Nephron progenitor cell (in vitro differentiated cells): ENCODE measurements around the gene FAM180B.

ENCODE experiments used
- DNase-seq: peaks from one replicate; pipeline ENCODE4 v3.0.0; 2021
- H3K27ac Mint-ChIP-seq: 2 replicates; pipeline ENCODE4 v1.8.0; 2021; ENCODE audit warnings: mild to moderate bottlenecking, moderate library complexity, mixed read lengths
- H3K27me3 Mint-ChIP-seq: 2 replicates; pipeline ENCODE4 v1.8.0; 2021; ENCODE audit warnings: mild to moderate bottlenecking, low read depth, mixed read lengths; ENCODE audit not compliant: poor library complexity
- H3K36me3 Mint-ChIP-seq: 2 replicates; pipeline ENCODE4 v1.8.0; 2021; ENCODE audit warnings: low read depth, mixed read lengths
- H3K4me1 Mint-ChIP-seq: 2 replicates; pipeline ENCODE4 v1.8.0; 2021; ENCODE audit warnings: mixed read lengths
- H3K4me3 Mint-ChIP-seq: 2 replicates; pipeline ENCODE4 v1.8.0; 2021; ENCODE audit warnings: mild to moderate bottlenecking, moderate library complexity, mixed read lengths
- H3K9me3 Mint-ChIP-seq: 2 replicates; pipeline ENCODE4 v1.8.0; 2021; ENCODE audit warnings: mild to moderate bottlenecking, moderate library complexity, mixed read lengths
- TF ChIP-seq, protein P1 (sequence below): fragments of 200-600 bp; sonication (generic); IDR thresholded peaks from 2 replicates; pipeline ENCODE4 v1.5.0; 2021; ENCODE audit warnings: antibody characterized with exemption

FAM180B gene

DNA sequence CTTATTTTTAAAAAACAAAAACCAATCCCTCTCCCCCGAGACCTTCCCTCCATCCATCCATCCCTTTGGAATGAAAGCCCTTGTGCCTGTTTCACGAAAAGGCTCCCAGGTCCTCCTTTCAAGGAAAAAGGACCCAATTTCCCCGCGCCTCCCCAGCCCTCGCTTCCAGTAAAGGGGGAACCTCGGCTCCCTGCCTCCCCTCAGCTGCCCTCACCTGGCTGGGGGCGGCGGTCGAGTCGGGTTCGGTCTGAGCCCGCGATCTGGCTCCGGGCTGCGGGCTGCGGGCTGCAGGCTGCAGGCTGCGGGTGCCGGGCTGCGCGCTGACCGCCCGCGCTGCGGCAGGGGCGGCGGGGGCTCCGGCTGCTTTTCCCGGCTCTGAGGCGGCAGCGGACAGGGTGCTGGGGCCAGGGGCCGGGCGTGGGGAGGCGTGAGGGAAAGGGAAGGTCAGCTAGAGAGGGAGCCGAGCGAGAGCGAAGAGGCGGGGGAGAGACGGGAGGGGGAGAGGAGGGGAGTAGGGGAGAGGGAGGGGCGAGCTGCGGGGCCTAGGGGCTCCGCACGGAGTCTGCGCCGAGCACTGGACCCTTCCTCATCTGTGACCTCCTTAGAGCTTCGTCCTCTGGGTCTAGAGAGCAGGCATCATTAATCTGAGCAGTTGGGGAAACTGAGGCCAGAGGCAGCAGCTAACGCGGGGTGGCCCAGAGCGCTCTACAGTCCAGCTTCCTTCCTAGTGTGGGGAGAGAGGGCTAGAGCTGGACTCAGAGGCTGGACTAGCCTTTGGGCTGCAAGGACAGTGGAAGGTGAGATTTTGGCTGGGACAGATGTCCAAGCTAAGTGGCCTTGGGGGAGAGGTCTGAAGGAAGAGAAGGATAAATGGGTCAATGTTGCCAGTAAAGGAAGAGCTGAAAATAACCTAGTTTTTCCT, 7.7 kb downstream of the FAM180B start, which contains the start of gene C1QTNF4:
Gene C1QTNF4 (minus strand): TSS at position 478 of the 922 bp plus-strand sequence. CDS start 3,601 bp downstream, outside the sequence.
- Mint-ChIP-seq H3K27ac (peak within 1 kb of the TSS; percentile 85), H3K27me3 (peaks cover 24% of the 10 kb centered on the region), H3K9me3 (no peaks in the 10 kb centered on the region), H3K4me3 (peak within 1 kb of the TSS; percentile 92), H3K4me1 (peaks cover 55% of the 10 kb centered on the region), H3K36me3 (peaks cover 1% of the 10 kb centered on the region)
- TF ChIP-seq, protein P1, sequence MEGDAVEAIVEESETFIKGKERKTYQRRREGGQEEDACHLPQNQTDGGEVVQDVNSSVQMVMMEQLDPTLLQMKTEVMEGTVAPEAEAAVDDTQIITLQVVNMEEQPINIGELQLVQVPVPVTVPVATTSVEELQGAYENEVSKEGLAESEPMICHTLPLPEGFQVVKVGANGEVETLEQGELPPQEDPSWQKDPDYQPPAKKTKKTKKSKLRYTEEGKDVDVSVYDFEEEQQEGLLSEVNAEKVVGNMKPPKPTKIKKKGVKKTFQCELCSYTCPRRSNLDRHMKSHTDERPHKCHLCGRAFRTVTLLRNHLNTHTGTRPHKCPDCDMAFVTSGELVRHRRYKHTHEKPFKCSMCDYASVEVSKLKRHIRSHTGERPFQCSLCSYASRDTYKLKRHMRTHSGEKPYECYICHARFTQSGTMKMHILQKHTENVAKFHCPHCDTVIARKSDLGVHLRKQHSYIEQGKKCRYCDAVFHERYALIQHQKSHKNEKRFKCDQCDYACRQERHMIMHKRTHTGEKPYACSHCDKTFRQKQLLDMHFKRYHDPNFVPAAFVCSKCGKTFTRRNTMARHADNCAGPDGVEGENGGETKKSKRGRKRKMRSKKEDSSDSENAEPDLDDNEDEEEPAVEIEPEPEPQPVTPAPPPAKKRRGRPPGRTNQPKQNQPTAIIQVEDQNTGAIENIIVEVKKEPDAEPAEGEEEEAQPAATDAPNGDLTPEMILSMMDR, result no peak
- DNase-seq, result peak; percentile 74

DNA sequence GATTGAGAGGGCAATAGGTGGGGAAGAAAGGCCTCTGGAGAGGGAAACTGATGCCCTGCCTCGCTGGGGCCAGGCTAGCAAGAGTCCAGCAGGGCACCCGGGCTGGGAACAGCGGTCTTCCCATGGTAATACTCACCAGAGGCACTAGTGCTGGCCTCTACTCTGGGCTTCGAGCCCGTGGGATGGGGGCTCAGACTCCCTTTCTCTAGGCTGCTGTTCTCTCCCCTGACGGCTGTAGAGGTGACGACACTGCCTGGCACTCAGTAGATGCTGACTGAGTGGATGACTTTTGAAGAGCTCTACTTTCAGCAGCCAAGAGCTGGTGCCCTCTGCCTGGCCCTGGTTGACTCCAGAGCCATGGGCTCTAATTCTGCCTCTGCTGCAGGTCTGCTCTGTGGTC, 8.6 kb downstream of the FAM180B start:
- H3K4me1 Mint-ChIP-seq, result peaks cover 63% of the 10 kb centered on the region
- no peak overlapping the region for H3K27ac Mint-ChIP-seq
- H3K9me3 Mint-ChIP-seq, result no peaks in the 10 kb centered on the region
- DNase-seq, result no peak
- TF ChIP-seq, protein P1, result no peak
- H3K4me3 Mint-ChIP-seq, result peak overlapping the region; percentile 92
- H3K27me3 Mint-ChIP-seq, result peaks cover 24% of the 10 kb centered on the region
- no peaks in the 10 kb centered on the region for H3K36me3 Mint-ChIP-seq

DNA sequence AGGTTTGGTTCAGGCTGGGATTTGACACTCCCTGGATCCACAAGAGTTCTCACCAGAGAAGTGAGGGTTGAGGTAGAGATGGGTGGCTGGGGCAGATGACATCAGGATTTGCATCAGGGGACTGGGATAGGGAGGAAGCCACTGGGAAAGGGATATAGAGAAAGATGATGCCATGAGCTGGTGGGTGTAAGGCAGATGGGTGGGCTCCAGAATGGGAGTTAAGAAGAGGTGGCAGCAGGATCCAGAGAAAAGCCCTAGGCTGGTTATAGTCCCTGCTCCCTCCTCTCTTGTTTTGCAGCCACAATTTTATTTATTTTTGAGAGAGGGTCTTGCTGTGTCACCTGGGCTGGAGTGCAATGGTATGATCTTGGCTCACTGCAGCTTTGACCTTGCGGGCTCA, 9.5 kb downstream of the FAM180B start:
- Mint-ChIP-seq H3K4me3 (no peak overlapping the region), H3K27me3 (peaks cover 24% of the 10 kb centered on the region), H3K36me3 (no peaks in the 10 kb centered on the region), H3K9me3 (no peaks in the 10 kb centered on the region), H3K4me1 (peaks cover 65% of the 10 kb centered on the region), H3K27ac (no peak overlapping the region)
- DNase-seq, result no peak
- TF ChIP-seq, protein P1, result no peak

DNA sequence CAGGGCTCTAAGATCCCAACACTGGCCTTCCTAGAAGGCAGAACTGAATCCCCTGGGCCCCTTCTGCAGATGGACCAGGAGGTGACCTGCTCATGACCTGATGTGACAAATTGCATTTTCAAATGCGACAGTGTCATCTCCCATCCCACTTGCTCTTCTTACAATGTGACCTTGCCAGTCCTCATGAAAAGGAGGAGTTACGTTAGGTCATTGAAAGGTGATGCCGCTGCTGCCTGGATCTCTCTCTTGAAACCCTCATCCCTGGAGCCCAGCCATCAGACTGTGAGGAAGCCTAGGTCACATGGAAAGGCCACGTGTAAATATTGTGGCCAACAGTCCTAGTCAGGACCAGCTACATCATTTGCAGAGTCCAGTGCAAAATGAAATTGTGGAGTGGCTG, 13.4 kb downstream of the FAM180B start:
- TF ChIP-seq, protein P1, result no peak
- no peak for DNase-seq
- H3K27me3 Mint-ChIP-seq, result no peaks in the 10 kb centered on the region
- no peak overlapping the region for H3K4me3 Mint-ChIP-seq
- H3K9me3 Mint-ChIP-seq, result no peaks in the 10 kb centered on the region
- H3K27ac Mint-ChIP-seq, result peak overlapping the region; percentile 94
- H3K36me3 Mint-ChIP-seq, result no peaks in the 10 kb centered on the region
- peaks cover 38% of the 10 kb centered on the region for H3K4me1 Mint-ChIP-seq

DNA sequence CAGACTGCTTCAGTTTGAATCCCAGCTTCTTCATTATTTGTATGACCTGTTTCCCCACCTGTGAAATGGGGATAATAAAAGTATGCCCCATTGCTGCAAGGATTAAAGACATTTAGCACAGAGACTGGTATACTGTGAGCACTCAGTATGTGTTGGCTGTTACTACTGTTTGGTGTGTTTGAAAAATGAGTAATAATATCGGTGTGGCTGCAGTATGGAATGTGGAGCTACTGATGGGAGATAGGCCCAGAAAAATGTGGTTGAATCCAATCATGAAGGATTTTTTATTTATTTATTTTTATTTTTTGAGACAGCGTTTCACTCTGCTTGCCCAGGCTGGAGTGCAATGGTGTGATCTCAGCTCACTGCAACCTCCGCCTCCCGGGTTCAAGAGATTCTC, 16.8 kb downstream of the FAM180B start:
- no peak overlapping the region for H3K4me3 Mint-ChIP-seq
- peaks cover 11% of the 10 kb centered on the region for H3K36me3 Mint-ChIP-seq
- H3K4me1 Mint-ChIP-seq, result peaks cover 50% of the 10 kb centered on the region
- no peak overlapping the region for H3K27ac Mint-ChIP-seq
- TF ChIP-seq, protein P1, result no peak
- H3K27me3 Mint-ChIP-seq, result no peaks in the 10 kb centered on the region
- no peaks in the 10 kb centered on the region for H3K9me3 Mint-ChIP-seq
- DNase-seq, result no peak

DNA sequence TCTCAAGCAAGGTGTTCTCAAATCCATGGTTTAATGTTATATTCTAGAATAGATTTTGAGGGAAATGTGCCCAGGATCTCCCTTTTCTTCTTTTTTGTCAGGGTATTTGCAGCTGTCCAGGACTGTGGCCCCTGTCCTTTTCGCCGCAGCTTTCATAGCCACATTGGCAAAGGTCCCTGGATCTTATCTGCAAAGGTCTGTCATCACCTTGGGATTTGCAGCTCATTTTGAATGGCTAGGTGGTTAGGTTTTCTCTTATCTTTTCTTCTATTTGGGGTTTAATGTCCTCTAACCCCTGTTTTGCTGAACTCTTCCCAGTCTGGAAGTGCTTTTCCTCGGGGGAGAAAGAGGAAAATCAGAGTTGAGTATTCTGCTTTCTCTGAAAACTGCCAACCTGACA, 19.4 kb downstream of the FAM180B start:
- DNase-seq, result no peak
- H3K9me3 Mint-ChIP-seq, result no peaks in the 10 kb centered on the region
- H3K27ac Mint-ChIP-seq, result no peak overlapping the region
- H3K27me3 Mint-ChIP-seq, result no peaks in the 10 kb centered on the region
- H3K4me3 Mint-ChIP-seq, result no peak overlapping the region
- TF ChIP-seq, protein P1, result no peak
- peaks cover 16% of the 10 kb centered on the region for H3K36me3 Mint-ChIP-seq
- peaks cover 33% of the 10 kb centered on the region for H3K4me1 Mint-ChIP-seq
